GM23338 (cell line): ENCODE measurements around the gene PRCC. TPM values are rescaled to one million over a fixed set of nuclear protein-coding genes. Genes with fewer than 3 reads are reported as not detected.

Experiments used
- ATAC-seq: fragments of 200-7000 bp; cut with Tn5 transposase; 3 replicates; pipeline ENCODE4 v1.9.1; 2020
- DNase-seq: peaks from one replicate; pipeline ENCODE4 v3.0.0-alpha.2; 2015; ENCODE audit warnings: low spot score
- H2AFZ ChIP-seq: fragments of 200-600 bp; sonication (generic); 2 replicates; pipeline ENCODE4 v1.8.0; 2016; ENCODE audit warnings: antibody characterized with exemption, mild to moderate bottlenecking, moderate library complexity
- H3F3A ChIP-seq: fragments of 200-600 bp; sonication (generic); replicated peaks from 2 replicates; pipeline ENCODE4 v1.8.0; 2017; ENCODE audit warnings: antibody characterized with exemption, mixed run types, low read depth
- H3K27ac ChIP-seq: fragments of 200-600 bp; sonication (generic); 2 replicates; pipeline ENCODE4 v1.6.1; 2016; ENCODE audit warnings: low read depth
- H3K27me3 ChIP-seq: fragments of 200-600 bp; sonication (generic); 2 replicates; pipeline ENCODE4 v1.8.0; 2016; ENCODE audit warnings: mild to moderate bottlenecking, mixed run types, moderate library complexity; ENCODE audit not compliant: insufficient read depth
- H3K36me3 ChIP-seq: fragments of 200-600 bp; sonication (generic); 2 replicates; pipeline ENCODE4 v1.8.0; 2016; ENCODE audit warnings: mild to moderate bottlenecking; ENCODE audit not compliant: insufficient read depth
- H3K4me1 ChIP-seq: fragments of 200-600 bp; sonication (generic); 2 replicates; pipeline ENCODE4 v1.8.0; 2016; ENCODE audit warnings: mild to moderate bottlenecking, moderate library complexity; ENCODE audit not compliant: insufficient read depth
- H3K4me2 ChIP-seq: fragments of 200-600 bp; sonication (generic); 2 replicates; pipeline ENCODE4 v1.7.1; 2017; ENCODE audit warnings: mixed run types
- H3K4me3 ChIP-seq: fragments of 200-600 bp; sonication (generic); 2 replicates; pipeline ENCODE4 v1.6.1; 2016; ENCODE audit warnings: mixed run types
- H3K79me2 ChIP-seq: fragments of 200-600 bp; sonication (generic); replicated peaks from 2 replicates; pipeline ENCODE4 v1.8.0; 2017; ENCODE audit warnings: mild to moderate bottlenecking; ENCODE audit not compliant: insufficient read depth
- H3K9me2 ChIP-seq: fragments of 200-600 bp; sonication (generic); 2 replicates; pipeline ENCODE4 v1.8.0; 2017; ENCODE audit not compliant: insufficient read depth
- H4K20me1 ChIP-seq: fragments of 200-600 bp; sonication (generic); replicated peaks from 2 replicates; pipeline ENCODE4 v1.8.0; 2017; ENCODE audit warnings: mild to moderate bottlenecking; ENCODE audit not compliant: insufficient read depth
- H3K27ac Mint-ChIP-seq: 2 replicates; pipeline ENCODE4 v1.8.0; 2020; ENCODE audit warnings: inconsistent platforms, mild to moderate bottlenecking, moderate library complexity, mixed read lengths
- H3K27me3 Mint-ChIP-seq: 3 replicates; pipeline ENCODE4 v1.8.0; 2022; ENCODE audit warnings: low read depth, mild to moderate bottlenecking, moderate library complexity, mixed read lengths, inconsistent platforms; ENCODE audit not compliant: insufficient read depth, poor library complexity
- H3K36me3 Mint-ChIP-seq: 3 replicates; pipeline ENCODE4 v1.8.0; 2021; ENCODE audit warnings: low read depth, mild to moderate bottlenecking, inconsistent platforms, moderate library complexity, mixed read lengths
- H3K4me1 Mint-ChIP-seq: 3 replicates; pipeline ENCODE4 v1.8.0; 2020; ENCODE audit warnings: mild to moderate bottlenecking, inconsistent platforms, mixed read lengths
- H3K4me3 Mint-ChIP-seq: 3 replicates; pipeline ENCODE4 v1.8.0; 2021; ENCODE audit warnings: moderate library complexity, mild to moderate bottlenecking, inconsistent platforms, mixed read lengths
- H3K9me3 Mint-ChIP-seq: 3 replicates; pipeline ENCODE4 v1.8.0; 2020; ENCODE audit warnings: moderate library complexity, mild to moderate bottlenecking, inconsistent platforms, mixed read lengths
- CREB1 ChIP-seq: fragments of 250-450 bp; sonication (Bioruptor Pico); IDR thresholded peaks from 2 replicates; pipeline ENCODE4 v1.5.0; 2020; ENCODE audit warnings: low read depth, mild to moderate bottlenecking, moderate library complexity
- ETS1 ChIP-seq: IDR thresholded peaks from 2 replicates; pipeline ENCODE4 v1.6.1; 2016; ENCODE audit warnings: antibody characterized with exemption
- EZH2 ChIP-seq: fragments of 200-600 bp; sonication (generic); IDR thresholded peaks from one replicate; pipeline ENCODE4 v1.8.0; 2017; ENCODE audit warnings: antibody characterized with exemption, mild to moderate bottlenecking, low read depth; ENCODE audit not compliant: unreplicated experiment
- EZH2phosphoT487 ChIP-seq: fragments of 200-600 bp; sonication (generic); IDR thresholded peaks from one replicate; pipeline ENCODE4 v1.8.1; 2018; ENCODE audit warnings: antibody characterized with exemption; ENCODE audit not compliant: unreplicated experiment
- JUNB ChIP-seq: IDR thresholded peaks from one replicate; pipeline ENCODE4 v1.6.1; 2016; ENCODE audit warnings: antibody characterized with exemption; ENCODE audit not compliant: unreplicated experiment
- NANOG ChIP-seq: IDR thresholded peaks from 2 replicates; pipeline ENCODE4 v1.6.1; 2016; ENCODE audit warnings: antibody characterized with exemption, borderline replicate concordance
- POLR2AphosphoS5 ChIP-seq: IDR thresholded peaks from 2 replicates; pipeline ENCODE4 v1.6.1; 2016; ENCODE audit warnings: antibody characterized with exemption, low read depth
- STAT1 ChIP-seq: IDR thresholded peaks from one replicate; pipeline ENCODE4 v1.6.1; 2016; ENCODE audit warnings: antibody characterized with exemption; ENCODE audit not compliant: unreplicated experiment
- ZNF114 ChIP-seq: fragments of 250-450 bp; sonication (Bioruptor Pico); IDR thresholded peaks from 2 replicates; pipeline ENCODE4 v1.5.0; 2020; ENCODE audit warnings: mild to moderate bottlenecking, moderate library complexity
- ZNF331 ChIP-seq: fragments of 250-450 bp; sonication (Bioruptor Pico); IDR thresholded peaks from 2 replicates; pipeline ENCODE4 v1.5.0; 2020; ENCODE audit warnings: low read depth, mild to moderate bottlenecking, moderate library complexity
- polyA plus RNA-seq: library from polyadenylated mRNA; unstranded; fragments of >200 nt; fragmentation: Nextera tagmentation; extraction: Ambion mirVana; gene quantifications from 2 replicates; pipeline ENCODE4 v1.2.1, GENCODE V29; 2016
- total RNA-seq: library from RNA; depleted of rRNA; stranded (reverse); fragments of >200 nt; shearing (Covaris generic); gene quantifications from 2 replicates; pipeline ENCODE4 v1.2.3, GENCODE V29; 2014
- TF ChIP-seq, protein P1 (sequence below), 2 experiments: fragments of 200-600 bp in 1 of 2; sonication (generic) in 1 of 2; conservative IDR thresholded peaks; 2 replicates each; pipeline versions ENCODE4 v1.5.1 to v1.6.1; 2016 to 2017; ENCODE audit warnings: antibody characterized with exemption in 2 of 2, low read depth in 2 of 2, mild to moderate bottlenecking in 2 of 2, moderate library complexity in 1 of 2
- TF ChIP-seq, protein P2 (sequence below): fragments of 250-450 bp; sonication (Bioruptor Pico); IDR thresholded peaks from 2 replicates; pipeline ENCODE4 v1.5.0; 2020; ENCODE audit warnings: mild to moderate bottlenecking, moderate library complexity
- TF ChIP-seq, protein P3 (sequence below): IDR thresholded peaks from one replicate; pipeline ENCODE4 v1.6.1; 2018; ENCODE audit warnings: antibody characterized with exemption; ENCODE audit not compliant: unreplicated experiment

PRCC gene
- total and polyA plus RNA-seq, 2 experiments from 2014 or later: 66.2 to 72.9 TPM

GRCh38 chr1:156806512-156807440 lies 39.4 kb downstream of the PRCC start:
- H3K4me2 ChIP-seq: no peak overlapping the region
- H3K9me3 Mint-ChIP-seq: no peaks in the 10 kb centered on the region
- TF ChIP-seq CREB1 (no peak), ETS1 (no peak), POLR2AphosphoS5 (no peak), ZNF114 (CRISPR knock-in tag) (no peak), NANOG (no peak), STAT1 (no peak), EZH2phosphoT487 (no peak), ZNF331 (no peak), JUNB (no peak), EZH2 (no peak)
- TF ChIP-seq, protein P1, sequence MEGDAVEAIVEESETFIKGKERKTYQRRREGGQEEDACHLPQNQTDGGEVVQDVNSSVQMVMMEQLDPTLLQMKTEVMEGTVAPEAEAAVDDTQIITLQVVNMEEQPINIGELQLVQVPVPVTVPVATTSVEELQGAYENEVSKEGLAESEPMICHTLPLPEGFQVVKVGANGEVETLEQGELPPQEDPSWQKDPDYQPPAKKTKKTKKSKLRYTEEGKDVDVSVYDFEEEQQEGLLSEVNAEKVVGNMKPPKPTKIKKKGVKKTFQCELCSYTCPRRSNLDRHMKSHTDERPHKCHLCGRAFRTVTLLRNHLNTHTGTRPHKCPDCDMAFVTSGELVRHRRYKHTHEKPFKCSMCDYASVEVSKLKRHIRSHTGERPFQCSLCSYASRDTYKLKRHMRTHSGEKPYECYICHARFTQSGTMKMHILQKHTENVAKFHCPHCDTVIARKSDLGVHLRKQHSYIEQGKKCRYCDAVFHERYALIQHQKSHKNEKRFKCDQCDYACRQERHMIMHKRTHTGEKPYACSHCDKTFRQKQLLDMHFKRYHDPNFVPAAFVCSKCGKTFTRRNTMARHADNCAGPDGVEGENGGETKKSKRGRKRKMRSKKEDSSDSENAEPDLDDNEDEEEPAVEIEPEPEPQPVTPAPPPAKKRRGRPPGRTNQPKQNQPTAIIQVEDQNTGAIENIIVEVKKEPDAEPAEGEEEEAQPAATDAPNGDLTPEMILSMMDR (conservative IDR thresholded peaks at IDR 0.05; ENCODE audit: low read depth in 2 of 2): no peak
- TF ChIP-seq, protein P2, sequence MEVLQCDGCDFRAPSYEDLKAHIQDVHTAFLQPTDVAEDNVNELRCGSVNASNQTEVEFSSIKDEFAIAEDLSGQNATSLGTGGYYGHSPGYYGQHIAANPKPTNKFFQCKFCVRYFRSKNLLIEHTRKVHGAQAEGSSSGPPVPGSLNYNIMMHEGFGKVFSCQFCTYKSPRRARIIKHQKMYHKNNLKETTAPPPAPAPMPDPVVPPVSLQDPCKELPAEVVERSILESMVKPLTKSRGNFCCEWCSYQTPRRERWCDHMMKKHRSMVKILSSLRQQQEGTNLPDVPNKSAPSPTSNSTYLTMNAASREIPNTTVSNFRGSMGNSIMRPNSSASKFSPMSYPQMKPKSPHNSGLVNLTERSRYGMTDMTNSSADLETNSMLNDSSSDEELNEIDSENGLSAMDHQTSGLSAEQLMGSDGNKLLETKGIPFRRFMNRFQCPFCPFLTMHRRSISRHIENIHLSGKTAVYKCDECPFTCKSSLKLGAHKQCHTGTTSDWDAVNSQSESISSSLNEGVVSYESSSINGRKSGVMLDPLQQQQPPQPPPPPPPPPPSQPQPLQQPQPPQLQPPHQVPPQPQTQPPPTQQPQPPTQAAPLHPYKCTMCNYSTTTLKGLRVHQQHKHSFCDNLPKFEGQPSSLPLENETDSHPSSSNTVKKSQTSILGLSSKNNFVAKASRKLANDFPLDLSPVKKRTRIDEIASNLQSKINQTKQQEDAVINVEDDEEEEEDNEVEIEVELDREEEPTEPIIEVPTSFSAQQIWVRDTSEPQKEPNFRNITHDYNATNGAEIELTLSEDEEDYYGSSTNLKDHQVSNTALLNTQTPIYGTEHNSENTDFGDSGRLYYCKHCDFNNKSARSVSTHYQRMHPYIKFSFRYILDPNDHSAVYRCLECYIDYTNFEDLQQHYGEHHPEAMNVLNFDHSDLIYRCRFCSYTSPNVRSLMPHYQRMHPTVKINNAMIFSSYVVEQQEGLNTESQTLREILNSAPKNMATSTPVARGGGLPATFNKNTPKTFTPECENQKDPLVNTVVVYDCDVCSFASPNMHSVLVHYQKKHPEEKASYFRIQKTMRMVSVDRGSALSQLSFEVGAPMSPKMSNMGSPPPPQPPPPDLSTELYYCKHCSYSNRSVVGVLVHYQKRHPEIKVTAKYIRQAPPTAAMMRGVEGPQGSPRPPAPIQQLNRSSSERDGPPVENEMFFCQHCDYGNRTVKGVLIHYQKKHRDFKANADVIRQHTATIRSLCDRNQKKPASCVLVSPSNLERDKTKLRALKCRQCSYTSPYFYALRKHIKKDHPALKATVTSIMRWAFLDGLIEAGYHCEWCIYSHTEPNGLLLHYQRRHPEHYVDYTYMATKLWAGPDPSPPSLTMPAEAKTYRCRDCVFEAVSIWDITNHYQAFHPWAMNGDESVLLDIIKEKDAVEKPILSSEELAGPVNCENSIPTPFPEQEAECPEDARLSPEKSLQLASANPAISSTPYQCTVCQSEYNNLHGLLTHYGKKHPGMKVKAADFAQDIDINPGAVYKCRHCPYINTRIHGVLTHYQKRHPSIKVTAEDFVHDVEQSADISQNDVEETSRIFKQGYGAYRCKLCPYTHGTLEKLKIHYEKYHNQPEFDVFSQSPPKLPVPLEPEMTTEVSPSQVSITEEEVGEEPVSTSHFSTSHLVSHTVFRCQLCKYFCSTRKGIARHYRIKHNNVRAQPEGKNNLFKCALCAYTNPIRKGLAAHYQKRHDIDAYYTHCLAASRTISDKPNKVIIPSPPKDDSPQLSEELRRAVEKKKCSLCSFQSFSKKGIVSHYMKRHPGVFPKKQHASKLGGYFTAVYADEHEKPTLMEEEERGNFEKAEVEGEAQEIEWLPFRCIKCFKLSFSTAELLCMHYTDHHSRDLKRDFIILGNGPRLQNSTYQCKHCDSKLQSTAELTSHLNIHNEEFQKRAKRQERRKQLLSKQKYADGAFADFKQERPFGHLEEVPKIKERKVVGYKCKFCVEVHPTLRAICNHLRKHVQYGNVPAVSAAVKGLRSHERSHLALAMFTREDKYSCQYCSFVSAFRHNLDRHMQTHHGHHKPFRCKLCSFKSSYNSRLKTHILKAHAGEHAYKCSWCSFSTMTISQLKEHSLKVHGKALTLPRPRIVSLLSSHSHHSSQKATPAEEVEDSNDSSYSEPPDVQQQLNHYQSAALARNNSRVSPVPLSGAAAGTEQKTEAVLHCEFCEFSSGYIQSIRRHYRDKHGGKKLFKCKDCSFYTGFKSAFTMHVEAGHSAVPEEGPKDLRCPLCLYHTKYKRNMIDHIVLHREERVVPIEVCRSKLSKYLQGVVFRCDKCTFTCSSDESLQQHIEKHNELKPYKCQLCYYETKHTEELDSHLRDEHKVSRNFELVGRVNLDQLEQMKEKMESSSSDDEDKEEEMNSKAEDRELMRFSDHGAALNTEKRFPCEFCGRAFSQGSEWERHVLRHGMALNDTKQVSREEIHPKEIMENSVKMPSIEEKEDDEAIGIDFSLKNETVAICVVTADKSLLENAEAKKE: no peak
- TF ChIP-seq, protein P3, sequence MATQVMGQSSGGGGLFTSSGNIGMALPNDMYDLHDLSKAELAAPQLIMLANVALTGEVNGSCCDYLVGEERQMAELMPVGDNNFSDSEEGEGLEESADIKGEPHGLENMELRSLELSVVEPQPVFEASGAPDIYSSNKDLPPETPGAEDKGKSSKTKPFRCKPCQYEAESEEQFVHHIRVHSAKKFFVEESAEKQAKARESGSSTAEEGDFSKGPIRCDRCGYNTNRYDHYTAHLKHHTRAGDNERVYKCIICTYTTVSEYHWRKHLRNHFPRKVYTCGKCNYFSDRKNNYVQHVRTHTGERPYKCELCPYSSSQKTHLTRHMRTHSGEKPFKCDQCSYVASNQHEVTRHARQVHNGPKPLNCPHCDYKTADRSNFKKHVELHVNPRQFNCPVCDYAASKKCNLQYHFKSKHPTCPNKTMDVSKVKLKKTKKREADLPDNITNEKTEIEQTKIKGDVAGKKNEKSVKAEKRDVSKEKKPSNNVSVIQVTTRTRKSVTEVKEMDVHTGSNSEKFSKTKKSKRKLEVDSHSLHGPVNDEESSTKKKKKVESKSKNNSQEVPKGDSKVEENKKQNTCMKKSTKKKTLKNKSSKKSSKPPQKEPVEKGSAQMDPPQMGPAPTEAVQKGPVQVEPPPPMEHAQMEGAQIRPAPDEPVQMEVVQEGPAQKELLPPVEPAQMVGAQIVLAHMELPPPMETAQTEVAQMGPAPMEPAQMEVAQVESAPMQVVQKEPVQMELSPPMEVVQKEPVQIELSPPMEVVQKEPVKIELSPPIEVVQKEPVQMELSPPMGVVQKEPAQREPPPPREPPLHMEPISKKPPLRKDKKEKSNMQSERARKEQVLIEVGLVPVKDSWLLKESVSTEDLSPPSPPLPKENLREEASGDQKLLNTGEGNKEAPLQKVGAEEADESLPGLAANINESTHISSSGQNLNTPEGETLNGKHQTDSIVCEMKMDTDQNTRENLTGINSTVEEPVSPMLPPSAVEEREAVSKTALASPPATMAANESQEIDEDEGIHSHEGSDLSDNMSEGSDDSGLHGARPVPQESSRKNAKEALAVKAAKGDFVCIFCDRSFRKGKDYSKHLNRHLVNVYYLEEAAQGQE: no peak
- H3K36me3 Mint-ChIP-seq: peaks cover 4% of the 10 kb centered on the region; the same call in 2 of the 3 replicates
- peaks cover 21% of the 10 kb centered on the region for H3K27me3 Mint-ChIP-seq
- H3K36me3 ChIP-seq: no peaks in the 10 kb centered on the region
- H2AFZ ChIP-seq: no peak overlapping the region
- H3K4me3 Mint-ChIP-seq: no peak overlapping the region
- H4K20me1 ChIP-seq: peaks cover 4% of the 10 kb centered on the region; the same call in 1 of the 2 replicates
- H3K4me1 ChIP-seq: no peaks in the 10 kb centered on the region; the same call in 1 of the 2 replicates
- H3K79me2 ChIP-seq: no peaks in the 10 kb centered on the region
- H3K27me3 ChIP-seq: peaks cover 2% of the 10 kb centered on the region; the same call in 1 of the 2 replicates
- DNase-seq (no peak), ATAC-seq (no peak)
- H3K27ac ChIP-seq: no peak overlapping the region
- H3K9me2 ChIP-seq: no peaks in the 10 kb centered on the region
- H3F3A ChIP-seq: no peaks in the 10 kb centered on the region
- H3K27ac Mint-ChIP-seq: no peak overlapping the region
- H3K4me1 Mint-ChIP-seq: peaks cover 15% of the 10 kb centered on the region
- H3K4me3 ChIP-seq: no peak overlapping the region
